ENCODE measurements around the gene HILPDA. TPM values are rescaled to one million over a fixed set of nuclear protein-coding genes. Genes with fewer than 3 reads are reported as not detected.

HILPDA gene
- total and polyA plus RNA-seq, 2 experiments from 2014 or later = 38.5 to 57.5 TPM

DNA sequence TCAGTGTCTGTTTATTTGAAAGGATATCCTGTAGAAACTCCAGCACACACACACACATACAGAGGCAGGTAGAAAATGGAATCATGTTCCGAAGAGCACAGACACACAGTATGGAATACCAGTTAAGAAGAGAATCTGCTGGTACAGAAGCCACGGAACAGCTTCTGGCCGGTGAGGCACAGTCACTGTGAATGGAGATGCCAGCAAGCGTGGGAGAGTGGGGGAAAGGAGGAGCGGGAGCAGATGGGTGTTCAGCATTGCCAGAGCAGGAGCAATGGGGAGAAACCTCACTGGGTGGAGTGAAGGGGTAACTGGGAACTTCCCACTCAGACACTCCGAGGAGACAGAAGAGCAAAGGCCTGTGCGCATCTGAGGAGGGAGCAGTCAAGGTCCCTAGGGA is 36.4 kb upstream of the HILPDA start:
- no peaks in the 10 kb centered on the region for H4K20me1 ChIP-seq (replicated peaks; ENCODE audit: insufficient read depth)
- H3K27me3 Mint-ChIP-seq (ENCODE audit: insufficient read depth, low read depth, poor library complexity) = peaks cover 7% of the 10 kb centered on the region
- no peak overlapping the region for H3K4me3 Mint-ChIP-seq

More for the DNA sequence above, 36.4 kb upstream of the HILPDA start:
- no peaks in the 10 kb centered on the region for H3K9me3 Mint-ChIP-seq
- no peak for DNase-seq (ENCODE audit: low spot score)
- ATAC-seq = no peak
- Histone ChIP-seq H3K4me1 (ENCODE audit: insufficient read depth) (no peaks in the 10 kb centered on the region), H3K9me2 (ENCODE audit: insufficient read depth) (no peaks in the 10 kb centered on the region), H3K27ac (ENCODE audit: low read depth) (no peak overlapping the region), H3K4me2 (no peak overlapping the region), H3K79me2 (replicated peaks; ENCODE audit: insufficient read depth) (no peaks in the 10 kb centered on the region), H3K27me3 (ENCODE audit: insufficient read depth) (peaks cover 6% of the 10 kb centered on the region; the same call in 1 of the 2 replicates), H3K36me3 (ENCODE audit: insufficient read depth) (no peaks in the 10 kb centered on the region), H2AFZ (no peak overlapping the region), H3F3A (replicated peaks; ENCODE audit: low read depth) (no peaks in the 10 kb centered on the region), H3K4me3 (no peak overlapping the region)
- H3K36me3 Mint-ChIP-seq (ENCODE audit: low read depth) = no peaks in the 10 kb centered on the region
- H3K4me1 Mint-ChIP-seq = no peaks in the 10 kb centered on the region
- TF ChIP-seq, protein P1, sequence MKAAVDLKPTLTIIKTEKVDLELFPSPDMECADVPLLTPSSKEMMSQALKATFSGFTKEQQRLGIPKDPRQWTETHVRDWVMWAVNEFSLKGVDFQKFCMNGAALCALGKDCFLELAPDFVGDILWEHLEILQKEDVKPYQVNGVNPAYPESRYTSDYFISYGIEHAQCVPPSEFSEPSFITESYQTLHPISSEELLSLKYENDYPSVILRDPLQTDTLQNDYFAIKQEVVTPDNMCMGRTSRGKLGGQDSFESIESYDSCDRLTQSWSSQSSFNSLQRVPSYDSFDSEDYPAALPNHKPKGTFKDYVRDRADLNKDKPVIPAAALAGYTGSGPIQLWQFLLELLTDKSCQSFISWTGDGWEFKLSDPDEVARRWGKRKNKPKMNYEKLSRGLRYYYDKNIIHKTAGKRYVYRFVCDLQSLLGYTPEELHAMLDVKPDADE (IDR thresholded peaks at IDR 0.05) = no peak
- TF ChIP-seq ZNF331 (CRISPR knock-in tag; IDR thresholded peaks at IDR 0.05; ENCODE audit: low read depth) = no peak
- no peak for TF ChIP-seq STAT1 (IDR thresholded peaks at IDR 0.05; ENCODE audit: unreplicated experiment)
- no peak for TF ChIP-seq EZH2 (IDR thresholded peaks at IDR 0.05; ENCODE audit: low read depth, unreplicated experiment)
- TF ChIP-seq, protein P2, sequence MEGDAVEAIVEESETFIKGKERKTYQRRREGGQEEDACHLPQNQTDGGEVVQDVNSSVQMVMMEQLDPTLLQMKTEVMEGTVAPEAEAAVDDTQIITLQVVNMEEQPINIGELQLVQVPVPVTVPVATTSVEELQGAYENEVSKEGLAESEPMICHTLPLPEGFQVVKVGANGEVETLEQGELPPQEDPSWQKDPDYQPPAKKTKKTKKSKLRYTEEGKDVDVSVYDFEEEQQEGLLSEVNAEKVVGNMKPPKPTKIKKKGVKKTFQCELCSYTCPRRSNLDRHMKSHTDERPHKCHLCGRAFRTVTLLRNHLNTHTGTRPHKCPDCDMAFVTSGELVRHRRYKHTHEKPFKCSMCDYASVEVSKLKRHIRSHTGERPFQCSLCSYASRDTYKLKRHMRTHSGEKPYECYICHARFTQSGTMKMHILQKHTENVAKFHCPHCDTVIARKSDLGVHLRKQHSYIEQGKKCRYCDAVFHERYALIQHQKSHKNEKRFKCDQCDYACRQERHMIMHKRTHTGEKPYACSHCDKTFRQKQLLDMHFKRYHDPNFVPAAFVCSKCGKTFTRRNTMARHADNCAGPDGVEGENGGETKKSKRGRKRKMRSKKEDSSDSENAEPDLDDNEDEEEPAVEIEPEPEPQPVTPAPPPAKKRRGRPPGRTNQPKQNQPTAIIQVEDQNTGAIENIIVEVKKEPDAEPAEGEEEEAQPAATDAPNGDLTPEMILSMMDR (conservative IDR thresholded peaks at IDR 0.05; ENCODE audit: low read depth in 2 of 2) = no peak
- TF ChIP-seq EZH2phosphoT487 (IDR thresholded peaks at IDR 0.05; ENCODE audit: unreplicated experiment) = no peak
- TF ChIP-seq, protein P3, sequence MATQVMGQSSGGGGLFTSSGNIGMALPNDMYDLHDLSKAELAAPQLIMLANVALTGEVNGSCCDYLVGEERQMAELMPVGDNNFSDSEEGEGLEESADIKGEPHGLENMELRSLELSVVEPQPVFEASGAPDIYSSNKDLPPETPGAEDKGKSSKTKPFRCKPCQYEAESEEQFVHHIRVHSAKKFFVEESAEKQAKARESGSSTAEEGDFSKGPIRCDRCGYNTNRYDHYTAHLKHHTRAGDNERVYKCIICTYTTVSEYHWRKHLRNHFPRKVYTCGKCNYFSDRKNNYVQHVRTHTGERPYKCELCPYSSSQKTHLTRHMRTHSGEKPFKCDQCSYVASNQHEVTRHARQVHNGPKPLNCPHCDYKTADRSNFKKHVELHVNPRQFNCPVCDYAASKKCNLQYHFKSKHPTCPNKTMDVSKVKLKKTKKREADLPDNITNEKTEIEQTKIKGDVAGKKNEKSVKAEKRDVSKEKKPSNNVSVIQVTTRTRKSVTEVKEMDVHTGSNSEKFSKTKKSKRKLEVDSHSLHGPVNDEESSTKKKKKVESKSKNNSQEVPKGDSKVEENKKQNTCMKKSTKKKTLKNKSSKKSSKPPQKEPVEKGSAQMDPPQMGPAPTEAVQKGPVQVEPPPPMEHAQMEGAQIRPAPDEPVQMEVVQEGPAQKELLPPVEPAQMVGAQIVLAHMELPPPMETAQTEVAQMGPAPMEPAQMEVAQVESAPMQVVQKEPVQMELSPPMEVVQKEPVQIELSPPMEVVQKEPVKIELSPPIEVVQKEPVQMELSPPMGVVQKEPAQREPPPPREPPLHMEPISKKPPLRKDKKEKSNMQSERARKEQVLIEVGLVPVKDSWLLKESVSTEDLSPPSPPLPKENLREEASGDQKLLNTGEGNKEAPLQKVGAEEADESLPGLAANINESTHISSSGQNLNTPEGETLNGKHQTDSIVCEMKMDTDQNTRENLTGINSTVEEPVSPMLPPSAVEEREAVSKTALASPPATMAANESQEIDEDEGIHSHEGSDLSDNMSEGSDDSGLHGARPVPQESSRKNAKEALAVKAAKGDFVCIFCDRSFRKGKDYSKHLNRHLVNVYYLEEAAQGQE (IDR thresholded peaks at IDR 0.05; ENCODE audit: unreplicated experiment) = no peak
- no peak for TF ChIP-seq JUNB (IDR thresholded peaks at IDR 0.05; ENCODE audit: unreplicated experiment)
- TF ChIP-seq, protein P4, sequence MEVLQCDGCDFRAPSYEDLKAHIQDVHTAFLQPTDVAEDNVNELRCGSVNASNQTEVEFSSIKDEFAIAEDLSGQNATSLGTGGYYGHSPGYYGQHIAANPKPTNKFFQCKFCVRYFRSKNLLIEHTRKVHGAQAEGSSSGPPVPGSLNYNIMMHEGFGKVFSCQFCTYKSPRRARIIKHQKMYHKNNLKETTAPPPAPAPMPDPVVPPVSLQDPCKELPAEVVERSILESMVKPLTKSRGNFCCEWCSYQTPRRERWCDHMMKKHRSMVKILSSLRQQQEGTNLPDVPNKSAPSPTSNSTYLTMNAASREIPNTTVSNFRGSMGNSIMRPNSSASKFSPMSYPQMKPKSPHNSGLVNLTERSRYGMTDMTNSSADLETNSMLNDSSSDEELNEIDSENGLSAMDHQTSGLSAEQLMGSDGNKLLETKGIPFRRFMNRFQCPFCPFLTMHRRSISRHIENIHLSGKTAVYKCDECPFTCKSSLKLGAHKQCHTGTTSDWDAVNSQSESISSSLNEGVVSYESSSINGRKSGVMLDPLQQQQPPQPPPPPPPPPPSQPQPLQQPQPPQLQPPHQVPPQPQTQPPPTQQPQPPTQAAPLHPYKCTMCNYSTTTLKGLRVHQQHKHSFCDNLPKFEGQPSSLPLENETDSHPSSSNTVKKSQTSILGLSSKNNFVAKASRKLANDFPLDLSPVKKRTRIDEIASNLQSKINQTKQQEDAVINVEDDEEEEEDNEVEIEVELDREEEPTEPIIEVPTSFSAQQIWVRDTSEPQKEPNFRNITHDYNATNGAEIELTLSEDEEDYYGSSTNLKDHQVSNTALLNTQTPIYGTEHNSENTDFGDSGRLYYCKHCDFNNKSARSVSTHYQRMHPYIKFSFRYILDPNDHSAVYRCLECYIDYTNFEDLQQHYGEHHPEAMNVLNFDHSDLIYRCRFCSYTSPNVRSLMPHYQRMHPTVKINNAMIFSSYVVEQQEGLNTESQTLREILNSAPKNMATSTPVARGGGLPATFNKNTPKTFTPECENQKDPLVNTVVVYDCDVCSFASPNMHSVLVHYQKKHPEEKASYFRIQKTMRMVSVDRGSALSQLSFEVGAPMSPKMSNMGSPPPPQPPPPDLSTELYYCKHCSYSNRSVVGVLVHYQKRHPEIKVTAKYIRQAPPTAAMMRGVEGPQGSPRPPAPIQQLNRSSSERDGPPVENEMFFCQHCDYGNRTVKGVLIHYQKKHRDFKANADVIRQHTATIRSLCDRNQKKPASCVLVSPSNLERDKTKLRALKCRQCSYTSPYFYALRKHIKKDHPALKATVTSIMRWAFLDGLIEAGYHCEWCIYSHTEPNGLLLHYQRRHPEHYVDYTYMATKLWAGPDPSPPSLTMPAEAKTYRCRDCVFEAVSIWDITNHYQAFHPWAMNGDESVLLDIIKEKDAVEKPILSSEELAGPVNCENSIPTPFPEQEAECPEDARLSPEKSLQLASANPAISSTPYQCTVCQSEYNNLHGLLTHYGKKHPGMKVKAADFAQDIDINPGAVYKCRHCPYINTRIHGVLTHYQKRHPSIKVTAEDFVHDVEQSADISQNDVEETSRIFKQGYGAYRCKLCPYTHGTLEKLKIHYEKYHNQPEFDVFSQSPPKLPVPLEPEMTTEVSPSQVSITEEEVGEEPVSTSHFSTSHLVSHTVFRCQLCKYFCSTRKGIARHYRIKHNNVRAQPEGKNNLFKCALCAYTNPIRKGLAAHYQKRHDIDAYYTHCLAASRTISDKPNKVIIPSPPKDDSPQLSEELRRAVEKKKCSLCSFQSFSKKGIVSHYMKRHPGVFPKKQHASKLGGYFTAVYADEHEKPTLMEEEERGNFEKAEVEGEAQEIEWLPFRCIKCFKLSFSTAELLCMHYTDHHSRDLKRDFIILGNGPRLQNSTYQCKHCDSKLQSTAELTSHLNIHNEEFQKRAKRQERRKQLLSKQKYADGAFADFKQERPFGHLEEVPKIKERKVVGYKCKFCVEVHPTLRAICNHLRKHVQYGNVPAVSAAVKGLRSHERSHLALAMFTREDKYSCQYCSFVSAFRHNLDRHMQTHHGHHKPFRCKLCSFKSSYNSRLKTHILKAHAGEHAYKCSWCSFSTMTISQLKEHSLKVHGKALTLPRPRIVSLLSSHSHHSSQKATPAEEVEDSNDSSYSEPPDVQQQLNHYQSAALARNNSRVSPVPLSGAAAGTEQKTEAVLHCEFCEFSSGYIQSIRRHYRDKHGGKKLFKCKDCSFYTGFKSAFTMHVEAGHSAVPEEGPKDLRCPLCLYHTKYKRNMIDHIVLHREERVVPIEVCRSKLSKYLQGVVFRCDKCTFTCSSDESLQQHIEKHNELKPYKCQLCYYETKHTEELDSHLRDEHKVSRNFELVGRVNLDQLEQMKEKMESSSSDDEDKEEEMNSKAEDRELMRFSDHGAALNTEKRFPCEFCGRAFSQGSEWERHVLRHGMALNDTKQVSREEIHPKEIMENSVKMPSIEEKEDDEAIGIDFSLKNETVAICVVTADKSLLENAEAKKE (CRISPR knock-in tag; IDR thresholded peaks at IDR 0.05) = no peak
- TF ChIP-seq ZNF114 (CRISPR knock-in tag; IDR thresholded peaks at IDR 0.05) = no peak
- no peak for TF ChIP-seq CREB1 (CRISPR knock-in tag; IDR thresholded peaks at IDR 0.05; ENCODE audit: low read depth)
- TF ChIP-seq POLR2AphosphoS5 (IDR thresholded peaks at IDR 0.05; ENCODE audit: low read depth) = no peak
- TF ChIP-seq NANOG (IDR thresholded peaks at IDR 0.05; ENCODE audit: borderline replicate concordance) = no peak
- no peak overlapping the region for H3K27ac Mint-ChIP-seq
